DND-41 (cell line): Measurements from ENCODE around the gene UEVLD.
A peak's percentile ranks its signal among the peaks of the same experiment; 100 is the strongest.

Experiments
- ATAC-seq: fragments of 200-7000 bp; cut with Tn5 transposase; 3 replicates; pipeline ENCODE4 v1.9.1; 2021; ENCODE audit warnings: low read depth; ENCODE audit not compliant: insufficient read depth
- DNase-seq: peaks from one replicate; pipeline ENCODE4 v3.0.0-alpha.2; 2020
- H2AFZ ChIP-seq: 2 replicates; pipeline ENCODE4 v1.6.0; 2012; ENCODE audit warnings: low read depth, low read length
- H3K27ac ChIP-seq: 2 replicates; pipeline ENCODE4 v1.5.1; 2012; ENCODE audit warnings: low read length, inconsistent platforms
- H3K27me3 ChIP-seq: fragments of 200-600 bp; sonication (generic); 2 replicates; pipeline ENCODE4 v1.6.0; 2012; ENCODE audit warnings: low read length, mild to moderate bottlenecking, inconsistent platforms; ENCODE audit not compliant: insufficient read depth, poor library complexity
- H3K36me3 ChIP-seq: 2 replicates; pipeline ENCODE4 v1.5.1; 2012; ENCODE audit warnings: low read length, inconsistent platforms; ENCODE audit not compliant: insufficient read depth
- H3K4me1 ChIP-seq: 2 replicates; pipeline ENCODE4 v1.5.1; 2012; ENCODE audit warnings: mild to moderate bottlenecking, low read length; ENCODE audit not compliant: insufficient read depth
- H3K4me2 ChIP-seq: 2 replicates; pipeline ENCODE4 v1.6.0; 2012; ENCODE audit warnings: mild to moderate bottlenecking, moderate library complexity, low read length, inconsistent platforms; ENCODE audit not compliant: insufficient read depth
- H3K4me3 ChIP-seq, 2 experiments: fragments of 200-600 bp in 1 of 2; shearing (Covaris generic) in 1 of 2; 2 replicates each; pipeline ENCODE4 v1.5.1; 2012 to 2016; ENCODE audit warnings: inconsistent platforms in 2 of 2, low read length in 2 of 2, mild to moderate bottlenecking in 2 of 2, low read depth in 1 of 2, moderate library complexity in 1 of 2
- H3K79me2 ChIP-seq: 2 replicates; pipeline ENCODE4 v1.6.0; 2012; ENCODE audit warnings: low read length, inconsistent platforms; ENCODE audit not compliant: insufficient read depth
- H3K9ac ChIP-seq: 2 replicates; pipeline ENCODE4 v1.6.0; 2012; ENCODE audit warnings: low read depth, mild to moderate bottlenecking, inconsistent platforms, low read length, moderate library complexity
- H3K9me3 ChIP-seq: 2 replicates; pipeline ENCODE4 v1.5.1; 2012; ENCODE audit warnings: low read length, moderate library complexity, mild to moderate bottlenecking, inconsistent platforms; ENCODE audit not compliant: insufficient read depth, severe bottlenecking
- H4K20me1 ChIP-seq: 2 replicates; pipeline ENCODE4 v1.6.0; 2012; ENCODE audit warnings: low read length; ENCODE audit not compliant: insufficient read depth
- CTCF ChIP-seq: IDR thresholded peaks from 2 replicates; pipeline ENCODE4 v1.5.1; 2012; ENCODE audit warnings: borderline replicate concordance, low read length, moderate library complexity, mild to moderate bottlenecking; ENCODE audit not compliant: poor library complexity, severe bottlenecking; ENCODE audit errors: extremely low read depth
- EZH2 ChIP-seq: IDR thresholded peaks from 3 replicates; pipeline ENCODE4 v1.6.1; 2012; ENCODE audit warnings: borderline replicate concordance, low read depth, mild to moderate bottlenecking, moderate library complexity, low read length, inconsistent platforms; ENCODE audit not compliant: severe bottlenecking

The UEVLD gene

GRCh38 chr11:18632841-18633240, 44.3 kb upstream of the UEVLD start:
- no peaks in the 10 kb centered on the region for H3K9me3 ChIP-seq
- no peaks in the 10 kb centered on the region for H3K36me3 ChIP-seq
- H3K4me2 ChIP-seq: peak overlapping the region; percentile 84
- ATAC-seq (no peak), DNase-seq (no peak)
- peaks cover 22% of the 10 kb centered on the region; the same call in 1 of the 2 replicates for H4K20me1 ChIP-seq
- H3K4me3 ChIP-seq: peak overlapping the region; percentile 91 to 93; a peak in 3 of 4 replicates
- H3K27ac ChIP-seq: peak overlapping the region; percentile 87
- peaks cover 66% of the 10 kb centered on the region for H3K79me2 ChIP-seq
- peaks cover 23% of the 10 kb centered on the region for H3K4me1 ChIP-seq
- TF ChIP-seq EZH2 (no peak), CTCF (no peak)
- peak overlapping the region; percentile 80 for H3K9ac ChIP-seq
- H2AFZ ChIP-seq: no peak overlapping the region
- no peaks in the 10 kb centered on the region for H3K27me3 ChIP-seq

- TF ChIP-seq EZH2 (no peak), CTCF (no peak)
- Histone ChIP-seq H2AFZ (no peak overlapping the region), H3K9ac (no peak overlapping the region), H3K36me3 (no peaks in the 10 kb centered on the region), H3K4me3 (no peak overlapping the region), H3K79me2 (peaks cover 98% of the 10 kb centered on the region), H3K9me3 (no peaks in the 10 kb centered on the region), H3K27ac (no peak overlapping the region), H4K20me1 (peaks cover 39% of the 10 kb centered on the region; the same call in 1 of the 2 replicates), H3K27me3 (no peaks in the 10 kb centered on the region), H3K4me1 (peaks cover 8% of the 10 kb centered on the region), H3K4me2 (no peak overlapping the region)
- DNase-seq (no peak), ATAC-seq (no peak)
Measured at GRCh38 chr11:18624161-18624560, 35.6 kb upstream of the UEVLD start.

- TF ChIP-seq CTCF (no peak), EZH2 (no peak)
- Histone ChIP-seq H4K20me1 (peaks cover 38% of the 10 kb centered on the region; the same call in 1 of the 2 replicates), H3K4me1 (peaks cover 13% of the 10 kb centered on the region), H3K9ac (no peak overlapping the region), H3K4me2 (no peak overlapping the region), H3K9me3 (no peaks in the 10 kb centered on the region), H3K79me2 (peaks cover 98% of the 10 kb centered on the region), H3K27ac (no peak overlapping the region), H2AFZ (no peak overlapping the region), H3K36me3 (no peaks in the 10 kb centered on the region), H3K4me3 (no peak overlapping the region), H3K27me3 (no peaks in the 10 kb centered on the region)
- ATAC-seq (no peak), DNase-seq (no peak)
Measured at GRCh38 chr11:18623707-18624106, 35.2 kb upstream of the UEVLD start.
